Right atrium auricular region (tissue), 2 donors: ENCODE measurements around the gene S100A1. TPM values are rescaled to one million over a fixed set of nuclear protein-coding genes. Genes with fewer than 3 reads are reported as not detected.
A peak's percentile ranks its signal among the peaks of the same experiment; 100 is the strongest.

Experiments
- DNase-seq: peaks from one replicate; pipeline ENCODE4 v3.0.0-alpha.2; 2019; ENCODE audit warnings: low spot score
- H3K27ac ChIP-seq, 2 donors: fragments of 200-600 bp; sonication (generic); 1 replicate in 1 of 2; 2 replicates in 1 of 2; pipeline ENCODE4 v1.5.1; 2016 to 2019
- H3K27me3 ChIP-seq, 2 donors: fragments of 200-600 bp; sonication (generic); one replicate each; pipeline versions ENCODE4 v1.5.1 to v1.6.0; 2017 to 2019
- H3K36me3 ChIP-seq: fragments of 200-600 bp; sonication (generic); one replicate; pipeline ENCODE4 v1.5.1; 2016
- H3K4me1 ChIP-seq, 2 donors: fragments of 200-600 bp; sonication (generic); one replicate each; pipeline versions ENCODE4 v1.5.1 to v1.6.0; 2017 to 2019
- H3K4me3 ChIP-seq, 2 donors: fragments of 200-600 bp; sonication (generic); 1 replicate in 1 of 2; 2 replicates in 1 of 2; pipeline ENCODE4 v1.5.1; 2017 to 2019; ENCODE audit warnings: mild to moderate bottlenecking in 1 of 2, moderate library complexity in 1 of 2
- H3K9me3 ChIP-seq, 2 donors: fragments of 200-600 bp; sonication (generic); one replicate each; pipeline ENCODE4 v1.5.1; 2019
- CTCF ChIP-seq, 2 donors: fragments of 200-600 bp; sonication (generic); IDR thresholded peaks; one replicate each; pipeline ENCODE4 v1.5.1; 2019; ENCODE audit warnings: antibody characterized with exemption in 2 of 2
- total RNA-seq, 2 donors: library from RNA; depleted of rRNA; stranded (reverse); fragments of >200 nt; gene quantifications; one replicate each; pipeline ENCODE4 v1.1.0, GENCODE V29; 2016

The S100A1 gene
- total RNA-seq, 2 donors from 2014 or later, result 965 to 2,413 TPM

- no peaks in the 10 kb centered on the region for H3K27me3 ChIP-seq
- peak overlapping the region; percentile 91 to 93 for H3K27ac ChIP-seq
- no peaks in the 10 kb centered on the region for H3K9me3 ChIP-seq
- H3K4me3 ChIP-seq, result peak overlapping the region in 1 of 2 donors; percentile 59
- DNase-seq, result no peak
- no peak for TF ChIP-seq CTCF (IDR thresholded peaks at IDR 0.05)
- H3K36me3 ChIP-seq, result peaks cover 16% of the 10 kb centered on the region
- H3K4me1 ChIP-seq, result peaks cover 0 to 52% of the 10 kb centered on the region in 2 donors
Measured at GRCh38 chr1:153610811-153611301, 17.4 kb upstream of the S100A1 start.

DNA sequence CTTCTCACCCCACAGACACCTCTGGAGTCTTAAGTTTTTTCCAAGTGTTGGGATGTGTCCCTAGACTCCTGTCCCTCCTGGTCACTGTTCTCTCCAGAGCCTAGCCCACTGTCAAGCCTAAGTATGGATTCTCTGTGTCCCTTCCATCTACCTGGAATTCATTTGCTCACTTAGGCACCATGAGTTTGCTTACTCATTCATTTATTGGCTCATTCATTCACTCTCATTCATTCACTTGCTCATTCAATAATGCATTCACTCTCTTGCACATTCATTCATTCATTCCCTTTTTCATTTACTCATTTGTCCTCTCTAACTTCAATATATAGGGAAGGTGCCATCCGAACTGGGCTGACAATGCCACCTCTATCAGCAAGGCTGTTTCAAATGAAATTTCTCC, 16.9 kb upstream of the S100A1 start:
- Histone ChIP-seq H3K9me3 (no peaks in the 10 kb centered on the region), H3K36me3 (peaks cover 16% of the 10 kb centered on the region), H3K4me3 (peak overlapping the region; percentile 59 to 63), H3K27ac (peak overlapping the region; percentile 91 to 93), H3K4me1 (peaks cover 0 to 57% of the 10 kb centered on the region in 2 donors), H3K27me3 (no peaks in the 10 kb centered on the region)
- no peak for TF ChIP-seq CTCF (IDR thresholded peaks at IDR 0.05)
- DNase-seq, result no peak

DNA sequence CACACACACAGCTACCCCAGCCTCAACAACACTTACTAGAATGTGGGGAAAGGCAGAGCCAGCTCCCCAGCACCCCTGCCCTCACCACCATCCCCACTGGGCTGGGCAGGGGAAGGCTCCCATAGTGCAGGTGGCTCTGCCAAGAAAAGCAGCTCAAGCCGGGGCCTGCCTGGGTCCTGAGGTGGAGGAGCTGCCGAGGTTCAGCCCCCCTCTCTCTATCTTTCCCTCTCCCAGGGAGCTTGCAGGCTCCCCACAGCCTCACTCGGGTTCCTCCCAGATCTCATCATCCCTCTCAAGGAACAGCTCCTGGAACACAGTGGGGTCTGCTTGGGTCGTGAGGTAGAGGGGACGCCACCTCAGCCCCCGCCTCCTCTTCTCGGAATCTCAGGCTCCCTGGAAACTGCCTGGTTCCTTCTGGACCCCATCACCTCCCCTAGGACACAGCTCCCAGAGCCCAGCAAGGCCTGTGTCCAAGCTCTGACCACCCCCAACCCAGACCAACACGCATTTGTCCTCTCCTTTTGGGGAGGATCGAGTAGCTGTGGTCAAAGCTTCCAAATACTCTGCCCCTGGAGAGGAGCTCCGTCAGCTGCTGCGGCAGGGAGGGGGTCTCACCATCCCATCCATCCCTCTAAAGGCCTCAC, 16.0 kb upstream of the S100A1 start:
- H3K27ac ChIP-seq, result peak overlapping the region; percentile 91 to 93
- H3K27me3 ChIP-seq, result no peaks in the 10 kb centered on the region
- no peak for TF ChIP-seq CTCF (IDR thresholded peaks at IDR 0.05)
- peaks cover 0 to 65% of the 10 kb centered on the region in 2 donors for H3K4me1 ChIP-seq
- peaks cover 7% of the 10 kb centered on the region for H3K36me3 ChIP-seq
- DNase-seq, result no peak
- no peaks in the 10 kb centered on the region for H3K9me3 ChIP-seq
- peak overlapping the region; percentile 59 to 63 for H3K4me3 ChIP-seq

DNA sequence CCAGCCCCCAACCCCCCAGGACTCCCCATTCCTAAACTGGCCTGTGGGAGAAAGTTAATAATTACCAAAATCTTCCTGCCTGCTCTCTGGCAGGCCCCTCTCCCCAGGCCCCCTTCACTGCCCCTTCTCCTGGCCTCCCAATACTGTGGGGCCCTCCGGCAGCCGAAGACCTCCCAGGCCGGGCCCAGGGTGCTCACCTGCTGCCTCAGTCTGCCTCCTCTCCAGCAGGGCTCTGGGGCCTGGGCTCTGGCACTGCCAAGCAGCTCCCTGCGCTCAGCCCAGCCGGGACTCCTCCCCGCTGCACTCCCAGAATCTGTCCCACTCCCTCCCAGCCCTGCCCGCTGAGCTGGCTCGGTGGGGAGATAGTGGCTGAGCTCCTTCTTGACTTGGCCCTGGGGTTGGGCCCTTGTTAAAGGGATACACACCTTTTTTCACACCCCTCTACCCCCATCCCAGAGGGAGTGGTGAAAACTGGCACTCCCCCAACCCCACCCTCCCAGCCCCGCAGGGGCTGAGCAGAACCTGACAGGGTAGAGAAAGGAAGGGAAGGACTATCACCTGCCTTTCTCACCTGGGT, 15.4 kb upstream of the S100A1 start, which contains the start of gene S100A16:
TSS of gene S100A16 (minus strand) at position 383 of the 577 bp plus-strand sequence. CDS start 4,986 bp downstream, outside the sequence.
- Histone ChIP-seq H3K4me1 (peaks cover 0 to 67% of the 10 kb centered on the region in 2 donors), H3K27me3 (no peaks in the 10 kb centered on the region), H3K36me3 (peaks cover 1% of the 10 kb centered on the region), H3K4me3 (peak within 1 kb of the TSS; percentile 59 to 63), H3K9me3 (no peaks in the 10 kb centered on the region), H3K27ac (peak within 1 kb of the TSS; percentile 91 to 93)
- DNase-seq, result peak; percentile 81
- no peak for TF ChIP-seq CTCF (IDR thresholded peaks at IDR 0.05)

DNA sequence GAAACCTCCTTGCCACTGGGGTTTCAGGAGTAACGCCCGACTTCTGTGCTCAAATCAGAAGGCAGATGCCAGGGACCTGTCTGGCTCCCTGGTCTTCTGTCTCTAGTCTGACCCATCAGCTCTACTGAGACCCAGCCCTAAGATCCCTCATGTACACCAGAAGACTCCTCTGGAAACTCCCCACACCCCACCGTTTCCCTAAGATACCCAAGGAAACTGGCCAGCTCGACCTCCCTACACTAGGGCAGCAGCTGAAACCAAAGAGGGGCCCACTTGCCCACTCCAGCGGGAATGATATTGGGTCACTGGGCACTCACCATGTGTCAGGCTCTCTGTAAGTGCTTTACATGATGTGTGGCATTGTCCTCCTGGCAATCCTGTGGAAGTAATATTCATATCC, 14.8 kb upstream of the S100A1 start:
- Histone ChIP-seq H3K4me3 (peak overlapping the region in 1 of 2 donors; percentile 59), H3K9me3 (no peaks in the 10 kb centered on the region), H3K4me1 (peaks cover 0 to 66% of the 10 kb centered on the region in 2 donors), H3K36me3 (peaks cover 2% of the 10 kb centered on the region), H3K27ac (peak overlapping the region; percentile 91 to 93), H3K27me3 (no peaks in the 10 kb centered on the region)
- DNase-seq, result no peak
- TF ChIP-seq CTCF (IDR thresholded peaks at IDR 0.05), result no peak
